ENCODE data around the gene SAP30L. TPM values are rescaled to one million over a fixed set of nuclear protein-coding genes. Genes with fewer than 3 reads are reported as not detected.

SAP30L gene
- total RNA-seq, 4 donors from 2014 or later = 36.7 to 69.6 (median 39.3) TPM

DNA sequence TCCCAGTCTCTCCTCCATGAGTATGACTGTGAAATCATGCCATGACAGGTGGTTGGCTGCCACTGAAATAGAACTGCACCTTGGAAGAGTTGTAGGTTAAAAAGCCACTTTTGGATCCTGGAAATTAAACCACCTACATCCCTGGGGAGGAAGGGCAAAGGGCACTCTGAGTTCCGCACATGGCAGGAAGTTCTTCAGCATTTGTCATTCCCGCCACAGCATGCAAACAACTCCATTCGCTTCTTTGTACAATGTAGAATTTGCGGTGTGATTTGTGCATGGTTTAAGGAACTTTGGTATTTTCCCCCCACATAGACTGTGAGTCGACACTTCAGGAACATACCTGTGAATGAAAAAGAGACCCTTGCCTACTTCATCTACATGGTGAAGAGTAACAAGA lies 9.8 kb downstream of the SAP30L start:
- no peak overlapping the region for H3K4me3 ChIP-seq
- H3K36me3 ChIP-seq = peaks cover 0 to 87% (median 0%) of the 10 kb centered on the region in 3 donors

DNA sequence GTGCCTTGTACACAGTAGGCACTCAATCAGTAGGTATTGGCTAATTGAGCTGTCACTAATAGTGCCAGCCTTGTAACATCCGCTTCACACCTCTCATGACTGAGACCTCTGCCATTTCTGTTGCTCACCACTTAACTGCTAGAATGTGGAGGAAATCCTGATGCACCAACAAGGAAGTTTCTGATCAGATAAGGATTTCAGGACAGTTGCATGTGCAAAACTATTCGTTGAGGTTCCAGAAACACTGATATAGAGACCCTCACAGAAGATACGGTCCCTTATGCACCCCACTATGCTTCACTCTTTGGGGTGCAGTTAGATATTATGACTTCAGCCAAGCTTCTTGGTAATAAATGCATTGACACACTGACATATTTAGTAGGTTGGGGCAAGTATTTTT lies 10.7 kb downstream of the SAP30L start:
- Histone ChIP-seq H3K27me3 (no peaks in the 10 kb centered on the region), H3K9me3 (no peaks in the 10 kb centered on the region), H3K4me1 (no peaks in the 10 kb centered on the region), H3K4me3 (no peak overlapping the region), H3K27ac (no peak overlapping the region), H3K36me3 (peaks cover 0 to 82% (median 0%) of the 10 kb centered on the region in 3 donors)
- TF ChIP-seq, protein P1, sequence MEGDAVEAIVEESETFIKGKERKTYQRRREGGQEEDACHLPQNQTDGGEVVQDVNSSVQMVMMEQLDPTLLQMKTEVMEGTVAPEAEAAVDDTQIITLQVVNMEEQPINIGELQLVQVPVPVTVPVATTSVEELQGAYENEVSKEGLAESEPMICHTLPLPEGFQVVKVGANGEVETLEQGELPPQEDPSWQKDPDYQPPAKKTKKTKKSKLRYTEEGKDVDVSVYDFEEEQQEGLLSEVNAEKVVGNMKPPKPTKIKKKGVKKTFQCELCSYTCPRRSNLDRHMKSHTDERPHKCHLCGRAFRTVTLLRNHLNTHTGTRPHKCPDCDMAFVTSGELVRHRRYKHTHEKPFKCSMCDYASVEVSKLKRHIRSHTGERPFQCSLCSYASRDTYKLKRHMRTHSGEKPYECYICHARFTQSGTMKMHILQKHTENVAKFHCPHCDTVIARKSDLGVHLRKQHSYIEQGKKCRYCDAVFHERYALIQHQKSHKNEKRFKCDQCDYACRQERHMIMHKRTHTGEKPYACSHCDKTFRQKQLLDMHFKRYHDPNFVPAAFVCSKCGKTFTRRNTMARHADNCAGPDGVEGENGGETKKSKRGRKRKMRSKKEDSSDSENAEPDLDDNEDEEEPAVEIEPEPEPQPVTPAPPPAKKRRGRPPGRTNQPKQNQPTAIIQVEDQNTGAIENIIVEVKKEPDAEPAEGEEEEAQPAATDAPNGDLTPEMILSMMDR (IDR thresholded peaks at IDR 0.05) = no peak
- TF ChIP-seq POLR2A (IDR thresholded peaks at IDR 0.05) = no peak
- no peak for DNase-seq

More for the DNA sequence above, 9.8 kb downstream of the SAP30L start:
- Histone ChIP-seq H3K9me3 (no peaks in the 10 kb centered on the region), H3K27me3 (no peaks in the 10 kb centered on the region), H3K27ac (no peak overlapping the region), H3K4me1 (no peaks in the 10 kb centered on the region)
- no peak for TF ChIP-seq POLR2A (IDR thresholded peaks at IDR 0.05)
- TF ChIP-seq, protein P1 (IDR thresholded peaks at IDR 0.05) = no peak
- DNase-seq = no peak

DNA sequence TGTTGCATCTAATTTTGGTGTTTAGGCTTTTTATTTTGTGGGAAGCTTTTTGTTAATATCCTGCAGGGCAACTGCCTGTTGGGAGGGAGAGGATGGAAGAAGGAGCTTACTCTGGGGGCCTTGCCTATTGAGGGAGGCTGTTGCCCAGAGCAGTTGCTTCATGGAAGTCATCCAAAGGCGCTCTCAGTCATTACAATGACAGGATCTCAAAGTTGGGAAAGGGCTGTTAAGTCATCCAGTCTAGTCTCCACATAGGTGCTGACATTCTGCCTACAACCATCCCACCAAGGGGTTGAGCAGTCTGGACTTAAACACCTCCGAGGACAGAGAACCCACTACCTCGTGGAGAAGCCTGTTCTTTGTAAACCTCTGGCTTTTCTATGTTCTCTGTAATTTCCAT lies 13.2 kb downstream of the SAP30L start:
- Histone ChIP-seq H3K36me3 (peaks cover 0 to 58% (median 0%) of the 10 kb centered on the region in 3 donors), H3K27me3 (no peaks in the 10 kb centered on the region)
- no peak for DNase-seq

DNA sequence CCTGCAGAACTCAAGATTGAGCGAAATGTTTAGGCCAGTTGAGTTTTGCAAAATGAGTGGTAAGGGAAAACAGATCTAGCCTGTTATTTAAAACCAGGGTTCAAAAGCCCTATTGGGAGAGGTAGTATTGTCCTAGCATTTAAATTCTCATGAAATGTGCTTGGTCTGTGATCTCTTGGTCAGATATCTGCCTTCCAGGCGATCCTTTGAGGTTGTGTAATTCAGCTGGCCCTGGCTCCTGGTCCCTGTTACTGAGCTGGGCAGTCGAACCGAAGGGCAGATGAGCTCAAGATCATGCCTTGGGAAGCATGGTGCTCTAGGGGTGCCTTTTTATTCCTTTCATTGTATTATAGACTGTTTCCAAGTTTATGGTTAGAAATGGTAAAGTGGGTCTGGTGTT lies 14.4 kb downstream of the SAP30L start:
- no peak for DNase-seq
- no peaks in the 10 kb centered on the region for H3K9me3 ChIP-seq
- no peaks in the 10 kb centered on the region for H3K27me3 ChIP-seq
- H3K4me3 ChIP-seq = no peak overlapping the region
- H3K4me1 ChIP-seq = no peaks in the 10 kb centered on the region
- peaks cover 0 to 47% (median 0%) of the 10 kb centered on the region in 3 donors for H3K36me3 ChIP-seq
- H3K27ac ChIP-seq = no peak overlapping the region
- no peak for TF ChIP-seq POLR2A (IDR thresholded peaks at IDR 0.05)
- TF ChIP-seq, protein P1 (IDR thresholded peaks at IDR 0.05) = no peak

More for the DNA sequence above, 13.2 kb downstream of the SAP30L start:
- H3K4me1 ChIP-seq = no peaks in the 10 kb centered on the region
- no peak overlapping the region for H3K4me3 ChIP-seq
- TF ChIP-seq, protein P1 (IDR thresholded peaks at IDR 0.05) = no peak
- TF ChIP-seq POLR2A (IDR thresholded peaks at IDR 0.05) = no peak
- H3K27ac ChIP-seq = no peak overlapping the region
- H3K9me3 ChIP-seq = no peaks in the 10 kb centered on the region

DNA sequence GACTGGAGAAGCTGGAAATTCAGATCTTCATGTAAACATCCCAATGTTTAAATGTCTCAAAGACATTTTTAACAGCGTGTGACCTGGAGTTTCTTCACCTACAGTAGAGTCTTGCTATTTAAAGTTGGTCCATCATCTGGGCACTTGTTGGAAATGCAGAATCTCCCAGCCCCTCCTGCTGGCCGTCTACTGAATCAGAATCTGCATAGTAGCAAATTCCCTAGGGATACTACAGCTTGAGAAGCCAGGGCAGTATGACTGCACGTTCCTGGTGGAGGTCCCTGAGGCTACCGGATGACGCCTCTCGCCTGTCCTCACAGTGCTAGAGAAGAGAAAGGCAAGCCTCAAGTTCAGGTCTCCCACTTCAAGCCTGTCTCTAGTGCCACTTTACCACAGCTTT lies 15.7 kb downstream of the SAP30L start:
- no peaks in the 10 kb centered on the region for H3K9me3 ChIP-seq
- no peak for DNase-seq
- no peak for TF ChIP-seq POLR2A (IDR thresholded peaks at IDR 0.05)
- TF ChIP-seq, protein P1 (IDR thresholded peaks at IDR 0.05) = peak in 1 of 6 experiments; percentile 11
- H3K27me3 ChIP-seq = no peaks in the 10 kb centered on the region
- no peak overlapping the region for H3K4me3 ChIP-seq
- peaks cover 0 to under 1% (median 0%) of the 10 kb centered on the region in 4 donors for H3K4me1 ChIP-seq
- H3K36me3 ChIP-seq = peaks cover 0 to 33% (median 0%) of the 10 kb centered on the region in 3 donors
- no peak overlapping the region for H3K27ac ChIP-seq

DNA sequence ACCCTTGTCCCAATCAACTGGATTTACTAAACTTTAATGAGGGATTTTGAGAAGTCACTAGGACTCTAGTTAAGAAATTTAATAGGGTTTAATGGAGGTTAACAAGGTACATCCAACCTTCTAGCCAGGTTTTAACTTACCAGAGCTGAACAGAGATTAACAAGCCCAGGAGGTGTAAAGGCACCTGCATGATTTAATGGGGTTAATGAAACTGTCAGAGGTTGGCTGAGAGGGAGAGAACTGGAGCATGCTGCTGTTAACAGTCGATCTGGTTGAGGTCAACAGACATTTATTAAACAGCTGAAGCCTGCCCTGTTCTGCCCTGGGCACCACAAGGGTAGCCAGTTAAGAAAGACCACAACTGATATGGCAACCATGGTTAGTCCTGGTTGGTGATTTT lies 18.6 kb downstream of the SAP30L start:
- H3K9me3 ChIP-seq = no peaks in the 10 kb centered on the region
- H3K27me3 ChIP-seq = no peaks in the 10 kb centered on the region
- peaks cover 0 to 5% (median 0%) of the 10 kb centered on the region in 4 donors for H3K4me1 ChIP-seq
- H3K36me3 ChIP-seq = peaks cover 0 to 4% (median 0%) of the 10 kb centered on the region in 3 donors
- no peak overlapping the region for H3K4me3 ChIP-seq
- DNase-seq = no peak
- no peak overlapping the region for H3K27ac ChIP-seq
- no peak for TF ChIP-seq POLR2A (IDR thresholded peaks at IDR 0.05)

Data from Peyer's patch (tissue), 4 donors.